Measurements from ENCODE around the gene IWS1. TPM values are rescaled to one million over a fixed set of nuclear protein-coding genes. Genes with fewer than 3 reads are reported as not detected.

The IWS1 gene
- total RNA-seq, 1 experiment from 2014 or later = 70.5 TPM

GRCh38 chr2:127558911-127559310 lies 32.6 kb upstream of the IWS1 start (continued):
- TF ChIP-seq MLX (CRISPR knock-in tag; IDR thresholded peaks at IDR 0.05) (no peak), CDX4 (CRISPR knock-in tag; IDR thresholded peaks at IDR 0.05; ENCODE audit: borderline replicate concordance) (no peak), JAZF1 (CRISPR knock-in tag; IDR thresholded peaks at IDR 0.05) (no peak), FOXJ3 (CRISPR knock-in tag; IDR thresholded peaks at IDR 0.05; ENCODE audit: borderline replicate concordance) (no peak), IRF2 (CRISPR knock-in tag; IDR thresholded peaks at IDR 0.05; ENCODE audit: borderline replicate concordance, low read depth) (no peak), E2F1 (CRISPR knock-in tag; IDR thresholded peaks at IDR 0.05) (no peak)

GRCh38 chr2:127552846-127553245 lies 26.6 kb upstream of the IWS1 start:
- Mint-ChIP-seq H3K4me3 (no peak overlapping the region), H3K9me3 (peaks cover 7% of the 10 kb centered on the region; the same call in 1 of the 2 replicates), H3K27me3 (ENCODE audit: low read depth) (peaks cover under 1% of the 10 kb centered on the region), H3K27ac (no peak overlapping the region), H3K4me1 (no peaks in the 10 kb centered on the region), H3K36me3 (no peaks in the 10 kb centered on the region)
- POLR2A ChIA-PET = no interaction called here
- no peak for ATAC-seq
- TF ChIP-seq USF1 (CRISPR knock-in tag; IDR thresholded peaks at IDR 0.05) (no peak), GTF2I (CRISPR knock-in tag; conservative IDR thresholded peaks at IDR 0.05) (no peak), CBFB (CRISPR knock-in tag; IDR thresholded peaks at IDR 0.05; ENCODE audit: low read depth) (no peak), JAZF1 (CRISPR knock-in tag; IDR thresholded peaks at IDR 0.05) (no peak), ZBTB43 (CRISPR knock-in tag; IDR thresholded peaks at IDR 0.05) (no peak)
- CTCF ChIA-PET = interaction anchor here (1.5 kb wide), 1 partner anchor 97 kb away, joined by 3 read pairs; no protein-coding TSS in a partner anchor
- no peak for DNase-seq (ENCODE audit: low spot score)

- ATAC-seq = no peak
These were observed 26.0 kb upstream of the IWS1 start for GRCh38 chr2:127552336-127552735.

More at GRCh38 chr2:127552336-127552735, 26.0 kb upstream of the IWS1 start:
- H3K4me3 Mint-ChIP-seq = no peak overlapping the region
- TF ChIP-seq CTCF (IDR thresholded peaks at IDR 0.05) (no peak), RORB (CRISPR knock-in tag; IDR thresholded peaks at IDR 0.05) (no peak)
- POLR2A ChIA-PET = no interaction called here
- H3K27ac Mint-ChIP-seq = no peak overlapping the region
- H3K9me3 Mint-ChIP-seq = peaks cover 6% of the 10 kb centered on the region; the same call in 1 of the 2 replicates
- CTCF ChIA-PET = interaction anchor here (1.5 kb wide), 1 partner anchor 97 kb away, joined by 3 read pairs; no protein-coding TSS in a partner anchor
- no peak for DNase-seq (ENCODE audit: low spot score)
- no peaks in the 10 kb centered on the region for H3K36me3 Mint-ChIP-seq
- H3K4me1 Mint-ChIP-seq = no peaks in the 10 kb centered on the region
- H3K27me3 Mint-ChIP-seq (ENCODE audit: low read depth) = peaks cover 4% of the 10 kb centered on the region
